H1 (cell line): ENCODE data around the gene PAK2. TPM values are rescaled to one million over a fixed set of nuclear protein-coding genes. Genes with fewer than 3 reads are reported as not detected.

Experiments used
- CTCF ChIA-PET: fragments of 300-600 bp; sonication (Branson Sonifier 250); formaldehyde crosslinking; loops from one replicate; lab custom pipeline; 2021; ENCODE audit not compliant: partially characterized antibody; lab: Charles Lee
- POLR2A ChIA-PET: fragments of 300-600 bp; sonication (Branson Sonifier 250); formaldehyde crosslinking; loops from one replicate; lab custom pipeline; 2021; ENCODE audit warnings: inconsistent platforms; ENCODE audit not compliant: partially characterized antibody; lab: Charles Lee
- DNase-seq, 2 experiments: peaks; one replicate each; pipeline versions ENCODE4 v3.0.0 to v3.0.0-alpha.2; 2010 to 2022; ENCODE audit warnings: low spot score in 2 of 2, low read depth in 1 of 2, mixed read lengths in 1 of 2
- FAIRE-seq: peaks from 2 replicates; lab custom pipeline; 2011; peaks lifted over from hg19 to GRCh38; lab: Jason Lieb, UNC
- H2AFZ ChIP-seq: 2 replicates; pipeline ENCODE4 v1.8.1; 2012; ENCODE audit warnings: low read length, inconsistent platforms
- H2AK5ac ChIP-seq: 2 replicates; pipeline ENCODE4 v1.6.1; 2013; ENCODE audit warnings: low read depth, low read length
- H2BK120ac ChIP-seq: replicated peaks from 2 replicates; pipeline ENCODE3; 2013; ENCODE audit warnings: low read depth, low read length, inconsistent platforms
- H2BK12ac ChIP-seq: 2 replicates; pipeline ENCODE4 v1.6.1; 2013; ENCODE audit warnings: low read depth, low read length
- H2BK15ac ChIP-seq: 2 replicates; pipeline ENCODE4 v1.6.1; 2013; ENCODE audit warnings: low read length
- H2BK20ac ChIP-seq: 2 replicates; pipeline ENCODE4 v1.6.1; 2013; ENCODE audit warnings: low read length
- H2BK5ac ChIP-seq: 2 replicates; pipeline ENCODE4 v1.6.1; 2013; ENCODE audit warnings: low read depth, low read length
- H3K14ac ChIP-seq: 2 replicates; pipeline ENCODE4 v1.6.1; 2013; ENCODE audit warnings: inconsistent platforms; ENCODE audit not compliant: insufficient read length
- H3K18ac ChIP-seq: 2 replicates; pipeline ENCODE4 v1.6.1; 2013; ENCODE audit warnings: low read length; ENCODE audit errors: extremely low read depth
- H3K23ac ChIP-seq: 2 replicates; pipeline ENCODE4 v1.6.1; 2013; ENCODE audit warnings: inconsistent platforms; ENCODE audit not compliant: insufficient read length
- H3K23me2 ChIP-seq: 2 replicates; pipeline ENCODE4 v1.6.1; 2013; ENCODE audit warnings: low read depth, low read length
- H3K27ac ChIP-seq: 2 replicates; pipeline ENCODE4 v1.6.1; 2011; ENCODE audit warnings: low read depth, low read length, inconsistent platforms
- H3K27me3 ChIP-seq, 4 experiments: replicated peaks in 1 of 4; 1 replicate in 1 of 4; 2 replicates in 3 of 4; pipeline versions ENCODE4 v1.6.1 to v1.8.1; 2011 to 2013; ENCODE audit warnings: low read length in 3 of 4, mild to moderate bottlenecking in 3 of 4, inconsistent platforms in 2 of 4, mixed read lengths in 2 of 4, moderate library complexity in 1 of 4; ENCODE audit not compliant: control insufficient read depth in 3 of 4, insufficient read depth in 3 of 4; ENCODE audit errors: extremely low read depth in 1 of 4
- H3K36me3 ChIP-seq, 4 experiments: 2 replicates each; pipeline versions ENCODE4 v1.6.1 to v1.8.1; 2011 to 2013; ENCODE audit warnings: mild to moderate bottlenecking in 4 of 4, low read length in 3 of 4, moderate library complexity in 2 of 4, control low read depth in 1 of 4, inconsistent platforms in 1 of 4; ENCODE audit not compliant: insufficient read depth in 4 of 4, control insufficient read depth in 2 of 4
- H3K4ac ChIP-seq: replicated peaks from 2 replicates; pipeline ENCODE3; 2013; ENCODE audit warnings: low read length, low read depth, mixed read lengths, inconsistent platforms; ENCODE audit not compliant: insufficient read length
- H3K4me1 ChIP-seq, 4 experiments: replicated peaks in 1 of 4; 1 replicate in 1 of 4; 2 replicates in 3 of 4; pipeline versions ENCODE4 v1.6.1 to v1.8.1; 2011 to 2013; ENCODE audit warnings: low read length in 3 of 4, inconsistent platforms in 2 of 4, mixed read lengths in 1 of 4; ENCODE audit not compliant: insufficient read depth in 4 of 4, control insufficient read depth in 3 of 4
- H3K4me2 ChIP-seq, 2 experiments: 2 replicates each; pipeline versions ENCODE4 v1.6.1 to v1.8.1; 2011 to 2013; ENCODE audit warnings: low read depth in 2 of 2, low read length in 2 of 2, control low read depth in 1 of 2, inconsistent platforms in 1 of 2, mild to moderate bottlenecking in 1 of 2; ENCODE audit not compliant: insufficient read depth in 1 of 2
- H3K4me3 ChIP-seq, 4 experiments: fragments of 200-600, 300-600 bp in 1 of 4; sonication (generic), shearing (Covaris generic), sonication (Bioruptor Twin) in 1 of 4; 2 replicates each; pipeline versions ENCODE4 v1.5.1 to v1.8.1; 2011 to 2016; ENCODE audit warnings: low read length in 4 of 4, low read depth in 3 of 4, control low read depth in 2 of 4, inconsistent platforms in 2 of 4, mild to moderate bottlenecking in 2 of 4, mixed read lengths in 1 of 4, moderate library complexity in 1 of 4; ENCODE audit not compliant: insufficient read depth in 2 of 4; ENCODE audit errors: extremely low read depth in 1 of 4
- H3K56ac ChIP-seq: replicated peaks from 2 replicates; pipeline ENCODE3; 2013; ENCODE audit warnings: low read depth, mild to moderate bottlenecking, mixed read lengths, low read length, inconsistent platforms; ENCODE audit not compliant: insufficient read length
- H3K79me1 ChIP-seq: 2 replicates; pipeline ENCODE4 v1.6.1; 2013; ENCODE audit warnings: low read depth, low read length, control low read depth
- H3K79me2 ChIP-seq, 2 experiments: 2 replicates each; pipeline versions ENCODE4 v1.6.1 to v1.8.1; 2012 to 2013; ENCODE audit warnings: low read length in 2 of 2, mild to moderate bottlenecking in 2 of 2, inconsistent platforms in 1 of 2; ENCODE audit not compliant: insufficient read depth in 2 of 2, control insufficient read depth in 1 of 2
- H3K9ac ChIP-seq, 4 experiments: replicated peaks in 1 of 4; 1 replicate in 1 of 4; 2 replicates in 3 of 4; pipeline versions ENCODE4 v1.6.1 to v1.8.1; 2011 to 2013; ENCODE audit warnings: low read depth in 3 of 4, low read length in 3 of 4, control low read depth in 2 of 4, mild to moderate bottlenecking in 2 of 4, moderate library complexity in 2 of 4, inconsistent platforms in 1 of 4; ENCODE audit errors: extremely low read depth in 1 of 4
- H3K9me3 ChIP-seq, 2 experiments: 2 replicates each; pipeline versions ENCODE4 v1.6.1 to v1.8.1; 2012 to 2013; ENCODE audit warnings: mild to moderate bottlenecking in 2 of 2, moderate library complexity in 2 of 2, control low read depth in 1 of 2, inconsistent platforms in 1 of 2, low read depth in 1 of 2, low read length in 1 of 2, mixed read lengths in 1 of 2; ENCODE audit not compliant: insufficient read depth in 2 of 2
- H4K20me1 ChIP-seq, 2 experiments: replicated peaks in 1 of 2; 2 replicates each; pipeline versions ENCODE3 to v1.8.1; 2011 to 2013; ENCODE audit warnings: inconsistent platforms in 2 of 2, low read length in 2 of 2, mild to moderate bottlenecking in 1 of 2; ENCODE audit not compliant: insufficient read depth in 2 of 2, control insufficient read depth in 1 of 2
- H4K5ac ChIP-seq: 2 replicates; pipeline ENCODE4 v1.6.1; 2013; ENCODE audit warnings: low read length, low read depth, mixed read lengths, inconsistent platforms; ENCODE audit not compliant: insufficient read length
- H4K8ac ChIP-seq: 2 replicates; pipeline ENCODE4 v1.8.0; 2013; ENCODE audit warnings: mild to moderate bottlenecking, moderate library complexity, low read length, inconsistent platforms; ENCODE audit not compliant: insufficient read depth; ENCODE audit errors: extremely low read depth
- H4K91ac ChIP-seq: replicated peaks from 2 replicates; pipeline ENCODE3; 2013; ENCODE audit warnings: low read length, mixed read lengths, inconsistent platforms; ENCODE audit not compliant: insufficient read length
- WGBS, 2 experiments: shearing (Covaris generic) in 1 of 2; methylation state at CpG; one replicate each; pipeline versions ENCODE4 v1.1.6 to v1.1.7; 2013 to 2015; ENCODE audit warnings: low lambda C conversion rate in 2 of 2, mixed read lengths in 2 of 2, inconsistent platforms in 1 of 2, low coverage in 1 of 2, missing lambda C conversion rate in 1 of 2; ENCODE audit not compliant: insufficient replicate concordance in 2 of 2, insufficient coverage in 1 of 2, insufficient read length in 1 of 2; ENCODE audit errors: extremely low coverage in 1 of 2, missing lambda C conversion rate in 1 of 2; 5-methylcytosine and 5-hydroxymethylcytosine counted together
- polyA plus RNA-seq, 7 experiments: library from polyadenylated mRNA; depleted of rRNA in 3 of 7; stranded (reverse) in 5 of 7; unstranded in 2 of 7; fragments of >200 nt in 5 of 7; fragments of 200-250 nt in 2 of 7; gene quantifications; 1 replicate in 5 of 7; 2 replicates in 1 of 7; 4 replicates in 1 of 7; pipeline versions ENCODE4 v1.2.1 to v1.2.3, GENCODE V29; 2011 to 2013; ENCODE audit warnings: missing spikeins in 2 of 7, mixed read lengths in 2 of 7
- total RNA-seq: library from RNA; stranded (reverse); fragmentation: NEBNext Ultra II Directional; extraction: Animal tissue kit (Norgen Biotek cat#: 25700); gene quantifications from 2 replicates; pipeline ENCODE4 v1.2.1, GENCODE V29; 2021

The PAK2 gene
- total and polyA plus RNA-seq, 2 of the 8 experiments (the other 6 are each of a cell fraction or from before 2014, with no cell fraction given): 13.1 to 60.5 TPM

- 95% methylated on average over 4 of the region's 4 CpGs; no CpG with 5 or more reads in 1 of the 2 experiments for WGBS, 2 experiments
- FAIRE-seq: no peak
- no peak overlapping the region for H4K8ac ChIP-seq
- H2AK5ac ChIP-seq: no peak overlapping the region
- H3K4ac ChIP-seq: no peak overlapping the region
- H4K91ac ChIP-seq: no peak overlapping the region
- H2BK20ac ChIP-seq: no peak overlapping the region
- H3K36me3 ChIP-seq: peaks cover 0 to 36% (median 18%) of the 10 kb centered on the region in 4 experiments; a peak in 6 of 8 replicates
- H2BK5ac ChIP-seq: no peak overlapping the region
- DNase-seq: no peak
- peaks cover 0 to 4% (median 0%) of the 10 kb centered on the region in 4 experiments; a peak in 2 of 7 replicates for H3K4me1 ChIP-seq
- H3K79me1 ChIP-seq: peaks cover 7% of the 10 kb centered on the region; the same call in 1 of the 2 replicates
- H3K9ac ChIP-seq: no peak overlapping the region
- no peaks in the 10 kb centered on the region for H4K20me1 ChIP-seq
- H3K79me2 ChIP-seq: peaks cover 13 to 79% of the 10 kb centered on the region in 2 experiments
- ChIA-PET CTCF (interaction anchor here (0.6 kb wide), 2 partner anchors 16 to 75 kb away, joined by 3 to 5 read pairs; no protein-coding TSS in a partner anchor), POLR2A (no interaction called here)
- no peak overlapping the region for H2BK12ac ChIP-seq
- no peak overlapping the region for H3K18ac ChIP-seq
- H3K23ac ChIP-seq: no peak overlapping the region
- no peak overlapping the region for H3K27ac ChIP-seq
- H3K56ac ChIP-seq: no peak overlapping the region
- 0 out of 2 replicates have a peak, but pooled peaks cover under 1% of the 10 kb centered on the region for H3K23me2 ChIP-seq
- H2AFZ ChIP-seq: no peak overlapping the region
- no peak overlapping the region for H4K5ac ChIP-seq
- no peak overlapping the region for H2BK120ac ChIP-seq
- no peak overlapping the region for H3K4me3 ChIP-seq
- H3K27me3 ChIP-seq: no peaks in the 10 kb centered on the region
- no peak overlapping the region for H3K14ac ChIP-seq
- H2BK15ac ChIP-seq: no peak overlapping the region
- H3K4me2 ChIP-seq: no peak overlapping the region
- H3K9me3 ChIP-seq: peaks cover 15 to 17% of the 10 kb centered on the region in 2 experiments
Observed at GRCh38 chr3:196782511-196782910, 42.9 kb downstream of the PAK2 start.
